ENCODE data around the gene NSD2. TPM values are rescaled to one million over a fixed set of nuclear protein-coding genes. Genes with fewer than 3 reads are reported as not detected.

NSD2 gene
- total RNA-seq, 6 experiments from 2014 or later: 11.4 to 19.4 (median 14.0) TPM

DNA sequence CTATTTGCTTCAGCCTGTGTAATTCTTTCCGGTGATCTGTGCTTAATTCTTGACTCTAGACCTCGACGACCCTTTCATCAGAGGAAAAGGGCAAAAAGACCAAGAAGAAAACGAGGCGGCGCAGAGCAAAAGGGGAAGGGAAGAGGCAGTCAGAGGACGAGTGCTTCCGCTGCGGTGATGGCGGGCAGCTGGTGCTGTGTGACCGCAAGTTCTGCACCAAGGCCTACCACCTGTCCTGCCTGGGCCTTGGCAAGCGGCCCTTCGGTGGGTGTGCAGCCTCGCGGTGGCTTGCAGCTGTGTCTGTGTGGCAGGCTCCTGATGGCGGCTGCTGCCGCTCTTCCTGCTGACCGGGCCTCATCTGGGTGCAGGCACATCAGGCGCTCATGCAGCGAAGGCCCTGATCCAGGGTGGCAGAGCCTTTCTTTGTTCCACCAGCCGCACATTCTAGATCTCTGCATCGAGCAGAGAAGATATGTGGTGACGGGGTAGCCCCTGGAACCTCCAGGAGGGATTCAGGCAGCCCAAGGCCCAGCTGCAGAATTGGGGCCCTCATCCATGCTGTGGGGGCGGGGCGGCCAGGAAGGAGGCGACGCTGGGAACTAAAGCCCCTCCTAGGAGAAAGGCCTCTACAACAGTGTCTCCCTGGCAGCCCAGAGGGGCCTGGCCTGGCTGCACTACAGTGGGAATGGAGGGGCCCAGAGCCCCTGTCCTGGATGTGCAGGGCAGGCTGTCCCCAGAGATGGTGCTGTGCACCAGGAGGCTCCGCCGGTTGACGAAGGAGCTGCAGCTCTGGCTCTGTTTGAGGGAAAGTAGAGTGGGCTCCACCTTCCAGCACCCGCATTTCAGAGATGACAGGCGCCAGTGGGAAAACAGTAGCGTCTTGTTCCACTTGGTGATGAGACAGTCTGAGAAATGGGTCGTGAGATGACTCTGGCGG lies 105.5 kb downstream of the NSD2 start:
- no peak overlapping the region for H3K27ac ChIP-seq
- no peaks in the 10 kb centered on the region for H3K27me3 ChIP-seq
- H3K36me3 ChIP-seq: peaks cover 0 to 32% (median 4%) of the 10 kb centered on the region in 4 donors
- DNase-seq (peak in 1 of 3 donors; percentile 39), ATAC-seq (no peak)
- no peaks in the 10 kb centered on the region for H3K4me1 ChIP-seq
- 93% methylated on average over 6 of the region's 35 CpGs for WGBS (ENCODE audit: insufficient coverage, low coverage, low lambda C conversion rate, missing lambda C conversion rate)
- no peaks in the 10 kb centered on the region for H3K9me3 ChIP-seq
- intact Hi-C loops (cut with DNase I): no loop called here
- TF ChIP-seq, protein P1, sequence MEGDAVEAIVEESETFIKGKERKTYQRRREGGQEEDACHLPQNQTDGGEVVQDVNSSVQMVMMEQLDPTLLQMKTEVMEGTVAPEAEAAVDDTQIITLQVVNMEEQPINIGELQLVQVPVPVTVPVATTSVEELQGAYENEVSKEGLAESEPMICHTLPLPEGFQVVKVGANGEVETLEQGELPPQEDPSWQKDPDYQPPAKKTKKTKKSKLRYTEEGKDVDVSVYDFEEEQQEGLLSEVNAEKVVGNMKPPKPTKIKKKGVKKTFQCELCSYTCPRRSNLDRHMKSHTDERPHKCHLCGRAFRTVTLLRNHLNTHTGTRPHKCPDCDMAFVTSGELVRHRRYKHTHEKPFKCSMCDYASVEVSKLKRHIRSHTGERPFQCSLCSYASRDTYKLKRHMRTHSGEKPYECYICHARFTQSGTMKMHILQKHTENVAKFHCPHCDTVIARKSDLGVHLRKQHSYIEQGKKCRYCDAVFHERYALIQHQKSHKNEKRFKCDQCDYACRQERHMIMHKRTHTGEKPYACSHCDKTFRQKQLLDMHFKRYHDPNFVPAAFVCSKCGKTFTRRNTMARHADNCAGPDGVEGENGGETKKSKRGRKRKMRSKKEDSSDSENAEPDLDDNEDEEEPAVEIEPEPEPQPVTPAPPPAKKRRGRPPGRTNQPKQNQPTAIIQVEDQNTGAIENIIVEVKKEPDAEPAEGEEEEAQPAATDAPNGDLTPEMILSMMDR (IDR thresholded peaks at IDR 0.05): no peak
- no peak for TF ChIP-seq POLR2A (IDR thresholded peaks at IDR 0.05)
- no peak overlapping the region for H3K4me3 ChIP-seq

DNA sequence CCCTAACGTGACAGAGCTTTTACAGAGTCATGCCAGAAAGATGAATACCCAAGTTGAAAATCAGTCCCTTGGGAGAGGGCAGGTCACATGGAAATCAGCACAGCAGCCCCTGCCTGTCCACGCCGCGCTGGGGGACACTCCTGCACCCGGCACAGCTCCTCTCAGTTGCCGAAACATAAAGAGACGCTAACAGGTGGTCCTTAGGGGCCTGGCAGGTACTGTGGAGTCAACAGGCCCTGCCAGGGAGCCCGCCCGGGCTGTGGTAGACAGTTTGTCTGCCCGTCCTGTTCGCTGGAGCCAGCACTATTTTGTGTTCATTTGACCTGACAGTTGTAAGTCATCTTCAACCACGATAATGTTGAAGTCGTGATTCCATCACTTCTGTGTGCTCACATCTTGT lies 107.0 kb downstream of the NSD2 start:
- intact Hi-C loops (cut with DNase I): no loop called here
- H3K36me3 ChIP-seq: peaks cover 0 to 46% (median 13%) of the 10 kb centered on the region in 4 donors
- H3K27ac ChIP-seq: no peak overlapping the region
- no peaks in the 10 kb centered on the region for H3K27me3 ChIP-seq
- TF ChIP-seq POLR2A (IDR thresholded peaks at IDR 0.05): no peak
- TF ChIP-seq, protein P1 (IDR thresholded peaks at IDR 0.05): no peak
- ATAC-seq: no peak
- H3K9me3 ChIP-seq: no peaks in the 10 kb centered on the region
- no peak overlapping the region for H3K4me3 ChIP-seq
- H3K4me1 ChIP-seq: no peaks in the 10 kb centered on the region
- DNase-seq: peak in 1 of 3 donors; percentile 29
- WGBS (ENCODE audit: insufficient coverage, low coverage, low lambda C conversion rate, missing lambda C conversion rate): 86% methylated on average over 4 of the region's 13 CpGs

DNA sequence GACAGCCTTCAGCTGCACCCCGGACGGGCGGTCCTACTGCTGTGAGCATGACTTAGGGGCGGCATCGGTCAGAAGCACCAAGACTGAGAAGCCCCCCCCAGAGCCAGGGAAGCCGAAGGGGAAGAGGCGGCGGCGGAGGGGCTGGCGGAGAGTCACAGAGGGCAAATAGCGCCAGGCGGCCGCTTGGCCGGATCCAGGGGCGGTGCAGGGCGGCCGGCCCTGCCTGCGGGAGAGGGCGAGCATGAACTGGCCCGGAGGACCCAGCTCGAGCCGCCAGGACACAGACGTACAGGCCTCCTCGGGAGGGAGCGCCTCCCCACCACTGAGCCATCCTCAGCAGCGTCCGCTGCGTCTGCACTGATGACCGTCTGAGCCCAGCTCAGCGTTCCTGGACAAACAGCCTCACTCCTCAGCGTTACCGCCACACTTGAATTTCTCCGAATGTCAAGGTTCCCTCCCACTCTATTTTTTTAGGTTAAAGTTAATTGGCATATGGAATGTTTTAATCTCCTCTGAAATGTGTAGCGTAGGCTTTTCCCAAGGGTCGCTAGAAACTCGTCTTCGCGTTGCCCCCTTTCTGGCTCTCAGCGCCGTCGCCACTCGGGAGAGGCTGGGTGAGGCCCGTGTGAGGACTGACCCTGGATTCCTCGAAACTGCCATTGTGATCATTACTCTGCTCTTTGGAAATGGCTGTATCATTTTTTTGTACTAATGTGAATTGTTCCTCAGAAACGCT lies 107.7 kb downstream of the NSD2 start:
- H3K9me3 ChIP-seq: no peaks in the 10 kb centered on the region
- no peaks in the 10 kb centered on the region for H3K27me3 ChIP-seq
- peak in 1 of 3 donors; percentile 49 for DNase-seq
- peaks cover 0 to 53% (median 16%) of the 10 kb centered on the region in 4 donors for H3K36me3 ChIP-seq
- 86% methylated on average over 14 of the region's 45 CpGs for WGBS (ENCODE audit: insufficient coverage, low coverage, low lambda C conversion rate, missing lambda C conversion rate)
- no peak overlapping the region for H3K4me3 ChIP-seq
- H3K4me1 ChIP-seq: no peaks in the 10 kb centered on the region
- no peak overlapping the region for H3K27ac ChIP-seq
- peak in 1 of 4 donors; percentile 15 for ATAC-seq
- TF ChIP-seq, protein P1 (IDR thresholded peaks at IDR 0.05): no peak
- no peak for TF ChIP-seq POLR2A (IDR thresholded peaks at IDR 0.05)
- intact Hi-C loops (cut with DNase I): no loop called here

DNA sequence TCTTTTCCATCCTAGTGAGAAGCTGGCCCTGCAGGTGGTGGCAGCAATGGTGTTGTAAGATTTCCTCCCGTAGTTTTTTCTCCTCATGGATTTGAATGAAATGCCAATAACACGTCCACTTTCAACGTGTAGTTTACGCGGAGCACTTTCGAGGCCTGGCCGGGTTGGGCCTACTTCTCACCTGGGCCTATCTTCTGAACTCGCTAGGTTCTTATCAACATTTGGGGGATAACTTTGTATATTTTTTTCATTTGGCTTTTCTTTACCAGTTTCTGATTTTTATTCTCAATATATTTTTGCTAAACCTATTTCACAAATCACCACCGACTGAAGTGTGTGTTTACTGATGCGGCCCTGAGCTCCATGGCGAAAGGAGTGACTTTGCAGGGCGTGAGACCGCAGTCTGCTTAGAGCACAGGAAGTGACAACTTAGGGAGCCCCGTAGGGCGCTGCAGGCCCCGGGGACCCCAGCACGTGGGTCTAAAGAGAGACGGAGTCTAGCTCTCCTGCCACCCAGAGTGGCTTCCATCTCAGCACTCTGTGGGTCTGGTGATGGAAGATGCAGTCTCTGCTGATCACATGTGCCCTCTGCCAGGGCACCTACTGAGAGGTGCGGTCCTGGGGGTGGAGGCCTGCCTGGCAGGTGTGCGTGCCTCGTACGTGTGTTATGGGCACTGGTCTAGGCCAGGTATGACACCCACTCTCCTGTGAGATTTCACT lies 108.4 kb downstream of the NSD2 start:
- Histone ChIP-seq H3K4me1 (no peaks in the 10 kb centered on the region), H3K4me3 (no peak overlapping the region), H3K27ac (no peak overlapping the region), H3K27me3 (no peaks in the 10 kb centered on the region), H3K36me3 (peaks cover 0 to 59% (median 16%) of the 10 kb centered on the region in 4 donors), H3K9me3 (no peaks in the 10 kb centered on the region)
- ATAC-seq (no peak), DNase-seq (peak in 1 of 3 donors; percentile 38)
- 94% methylated on average over 21 of the region's 22 CpGs for WGBS (ENCODE audit: insufficient coverage, low coverage, low lambda C conversion rate, missing lambda C conversion rate)
- intact Hi-C loops (cut with DNase I): no loop called here
- TF ChIP-seq, protein P1 (IDR thresholded peaks at IDR 0.05): no peak
- TF ChIP-seq POLR2A (IDR thresholded peaks at IDR 0.05): no peak

All from right lobe of liver (tissue), 6 donors.